ENCODE data around the gene ADAMTS17. TPM values are rescaled to one million over a fixed set of nuclear protein-coding genes. Genes with fewer than 3 reads are reported as not detected.

The ADAMTS17 gene
- total RNA-seq: under 0.01 and 0.13 TPM in 2 replicates

GRCh38 chr15:100341750-100342560 is at the start of gene ADAMTS17:
Gene ADAMTS17 (minus strand): TSS chr15:100341975. CDS start chr15:100341899, 76 bp downstream.
- DNase-seq (ENCODE audit: low read depth in 2 of 2): peak; percentile 91 to 93

- DNase-seq (ENCODE audit: low read depth in 2 of 2): no peak
Observed at GRCh38 chr15:100385300-100386050, 43.7 kb upstream of the ADAMTS17 start.

- DNase-seq (ENCODE audit: low read depth in 2 of 2): no peak
Observed at GRCh38 chr15:100384108-100384410, 42.3 kb upstream of the ADAMTS17 start.

GRCh38 chr15:100383302-100384107 is 41.7 kb upstream of the ADAMTS17 start:
- peak in 1 of 2 donors; percentile 2 for DNase-seq (ENCODE audit: low read depth in 2 of 2)

GRCh38 chr15:100373942-100374341 is 32.2 kb upstream of the ADAMTS17 start:
- DNase-seq (ENCODE audit: low read depth in 2 of 2): no peak

- no peak for DNase-seq (ENCODE audit: low read depth in 2 of 2)
Observed at GRCh38 chr15:100373120-100373896, 31.5 kb upstream of the ADAMTS17 start.

GRCh38 chr15:100372739-100373119 is 31.0 kb upstream of the ADAMTS17 start:
- no peak for DNase-seq (ENCODE audit: low read depth in 2 of 2)

GRCh38 chr15:100355342-100355741 is 13.6 kb upstream of the ADAMTS17 start:
- no peak for DNase-seq (ENCODE audit: low read depth in 2 of 2)

GRCh38 chr15:100353449-100353848 is 11.7 kb upstream of the ADAMTS17 start:
- no peak for DNase-seq (ENCODE audit: low read depth in 2 of 2)

- no peak for DNase-seq (ENCODE audit: low read depth in 2 of 2)
Observed at GRCh38 chr15:100350434-100351226, 8.9 kb upstream of the ADAMTS17 start.

- DNase-seq (ENCODE audit: low read depth in 2 of 2): peak; percentile 76 to 83
Observed at GRCh38 chr15:100349696-100350433, 8.1 kb upstream of the ADAMTS17 start.

- no peak for DNase-seq (ENCODE audit: low read depth in 2 of 2)
Observed at GRCh38 chr15:100349321-100349695, 7.5 kb upstream of the ADAMTS17 start.

- no peak for DNase-seq (ENCODE audit: low read depth in 2 of 2)
Observed at GRCh38 chr15:100348578-100348977, 6.8 kb upstream of the ADAMTS17 start.

- no peak for DNase-seq (ENCODE audit: low read depth in 2 of 2)
Observed at GRCh38 chr15:100346866-100347512, 5.2 kb upstream of the ADAMTS17 start.

GRCh38 chr15:100345438-100345837 is 3.7 kb upstream of the ADAMTS17 start:
- DNase-seq (ENCODE audit: low read depth in 2 of 2): no peak

GRCh38 chr15:100343251-100343650 is 1.5 kb upstream of the ADAMTS17 start:
- DNase-seq (ENCODE audit: low read depth in 2 of 2): no peak

GRCh38 chr15:100341239-100341749 is 481 bp downstream of the ADAMTS17 start:
- no peak for DNase-seq (ENCODE audit: low read depth in 2 of 2)

- no peak for DNase-seq (ENCODE audit: low read depth in 2 of 2)
Observed at GRCh38 chr15:100340721-100341238, 995 bp downstream of the ADAMTS17 start.

GRCh38 chr15:100339999-100340398 is 1.8 kb downstream of the ADAMTS17 start:
- DNase-seq (ENCODE audit: low read depth in 2 of 2): no peak
